HepG2 (cell line): ENCODE measurements around the gene CREB3.

Source experiments
- ATF1 ChIP-seq: IDR thresholded peaks from 2 replicates; pipeline ENCODE4 v1.6.1; 2016; ENCODE audit warnings: mild to moderate bottlenecking, control low read depth
- EEA1 ChIP-seq: sonication (generic); formaldehyde crosslinking; IDR thresholded peaks from 2 replicates; pipeline ENCODE4 v1.5.1; 2020; ENCODE audit warnings: mild to moderate bottlenecking, missing genetic modification reagents, borderline replicate concordance
- POLR2A ChIP-seq, 2 experiments: IDR thresholded peaks; 2 replicates each; pipeline ENCODE4 v1.6.1; 2011; ENCODE audit warnings: low read depth in 2 of 2, low read length in 2 of 2, mild to moderate bottlenecking in 1 of 2, moderate library complexity in 1 of 2; ENCODE audit not compliant: insufficient read depth in 1 of 2
- SALL2 ChIP-seq: sonication (generic); formaldehyde crosslinking; IDR thresholded peaks from 2 replicates; pipeline ENCODE4 v1.8.1; 2023; ENCODE audit warnings: mild to moderate bottlenecking, missing genetic modification reagents, inconsistent platforms
- SMAD1 ChIP-seq: sonication (generic); formaldehyde crosslinking; IDR thresholded peaks from 2 replicates; pipeline ENCODE4 v1.4.0; 2020; ENCODE audit warnings: missing genetic modification reagents, low read depth, mild to moderate bottlenecking, borderline replicate concordance
- ZNF121 ChIP-seq: sonication (generic); formaldehyde crosslinking; IDR thresholded peaks from 2 replicates; pipeline ENCODE4 v1.5.0; 2020; ENCODE audit warnings: mild to moderate bottlenecking, missing genetic modification reagents
- ZNF549 ChIP-seq: sonication (generic); formaldehyde crosslinking; IDR thresholded peaks from 2 replicates; pipeline ENCODE4 v1.5.0; 2020; ENCODE audit warnings: missing genetic modification reagents
- ZNF574 ChIP-seq: sonication (generic); formaldehyde crosslinking; IDR thresholded peaks from 2 replicates; pipeline ENCODE4 v1.4.0; 2020; ENCODE audit warnings: missing genetic modification reagents
- ZNF609 ChIP-seq: sonication (generic); formaldehyde crosslinking; IDR thresholded peaks from 2 replicates; pipeline ENCODE4 v1.4.0; 2020; ENCODE audit warnings: mild to moderate bottlenecking, missing genetic modification reagents, borderline replicate concordance
- ZNF879 ChIP-seq: sonication (generic); formaldehyde crosslinking; IDR thresholded peaks from 2 replicates; pipeline ENCODE4 v1.8.1; 2023; ENCODE audit warnings: missing genetic modification reagents

GRCh38 chr9:35743452-35743851, 11.0 kb downstream of the CREB3 start:
- TF ChIP-seq POLR2A (IDR thresholded peaks at IDR 0.05; ENCODE audit: insufficient read depth in 1 of 2, low read depth in 2 of 2, low read length in 2 of 2): no peak
- no peak for TF ChIP-seq SMAD1 (CRISPR knock-in tag)
- no peak for TF ChIP-seq ZNF609
- no peak for TF ChIP-seq ZNF121 (CRISPR knock-in tag)
- no peak for TF ChIP-seq SALL2 (CRISPR knock-in tag)
- no peak for TF ChIP-seq ZNF879
- no peak for TF ChIP-seq EEA1 (CRISPR knock-in tag)
- no peak for TF ChIP-seq ZNF549 (CRISPR knock-in tag)
- no peak for TF ChIP-seq ZNF574
- no peak for TF ChIP-seq ATF1 (CRISPR knock-in tag)
